ENCODE data around the gene MMD2.

Gene MMD2

GRCh38 chr7:4873071-4873944, 85.7 kb downstream of the MMD2 start:
- no peaks in the 10 kb centered on the region for H3K4me1 Mint-ChIP-seq
- H3K27ac Mint-ChIP-seq: no peak overlapping the region
- no peaks in the 10 kb centered on the region for H3K36me3 Mint-ChIP-seq
- no peak overlapping the region for H3K4me3 Mint-ChIP-seq
- H3K27me3 Mint-ChIP-seq: peaks cover 70% of the 10 kb centered on the region
- no peak for ATAC-seq
- H3K9me3 Mint-ChIP-seq: peaks cover 2% of the 10 kb centered on the region

- Mint-ChIP-seq H3K27me3 (peaks cover 60% of the 10 kb centered on the region), H3K9me3 (peaks cover 3% of the 10 kb centered on the region), H3K4me3 (no peak overlapping the region), H3K27ac (no peak overlapping the region), H3K36me3 (no peaks in the 10 kb centered on the region), H3K4me1 (no peaks in the 10 kb centered on the region)
- no peak for ATAC-seq
These were observed 86.9 kb downstream of the MMD2 start for GRCh38 chr7:4871930-4872675.

GRCh38 chr7:4871056-4871680, 87.8 kb downstream of the MMD2 start:
- Mint-ChIP-seq H3K27me3 (peaks cover 51% of the 10 kb centered on the region), H3K36me3 (no peaks in the 10 kb centered on the region), H3K4me1 (no peaks in the 10 kb centered on the region), H3K9me3 (peaks cover 3% of the 10 kb centered on the region), H3K27ac (no peak overlapping the region), H3K4me3 (no peak overlapping the region)
- no peak for ATAC-seq

GRCh38 chr7:4868493-4868892, 90.5 kb downstream of the MMD2 start:
- Mint-ChIP-seq H3K36me3 (no peaks in the 10 kb centered on the region), H3K9me3 (peaks cover 3% of the 10 kb centered on the region), H3K4me1 (no peaks in the 10 kb centered on the region), H3K4me3 (no peak overlapping the region), H3K27me3 (peaks cover 66% of the 10 kb centered on the region), H3K27ac (no peak overlapping the region)
- ATAC-seq: no peak

GRCh38 chr7:4866528-4867496, 92.2 kb downstream of the MMD2 start:
- no peak overlapping the region for H3K27ac Mint-ChIP-seq
- H3K4me3 Mint-ChIP-seq: no peak overlapping the region
- H3K27me3 Mint-ChIP-seq: peaks cover 66% of the 10 kb centered on the region
- H3K9me3 Mint-ChIP-seq: peaks cover 10% of the 10 kb centered on the region
- ATAC-seq: no peak
- no peaks in the 10 kb centered on the region for H3K36me3 Mint-ChIP-seq
- H3K4me1 Mint-ChIP-seq: no peaks in the 10 kb centered on the region

- Mint-ChIP-seq H3K27me3 (peaks cover 56% of the 10 kb centered on the region), H3K27ac (peak overlapping the region; percentile 79)
These were observed 96.8 kb downstream of the MMD2 start for GRCh38 chr7:4862156-4862555.

GRCh38 chr7:4861673-4862072, 97.3 kb downstream of the MMD2 start, which contains the start of gene PAPOLB:
PAPOLB (minus strand) TSS chr7:4862030; CDS start chr7:4861810, 220 bp downstream.
- Mint-ChIP-seq H3K4me1 (no peaks in the 10 kb centered on the region), H3K36me3 (no peaks in the 10 kb centered on the region), H3K9me3 (peaks cover 7% of the 10 kb centered on the region), H3K4me3 (peak within 1 kb of the TSS; percentile 77), H3K27me3 (peaks cover 60% of the 10 kb centered on the region), H3K27ac (peak within 1 kb of the TSS; percentile 79)
- peak; percentile 68 for ATAC-seq

More at GRCh38 chr7:4862156-4862555, 96.8 kb downstream of the MMD2 start:
- Mint-ChIP-seq H3K36me3 (no peaks in the 10 kb centered on the region), H3K4me1 (no peaks in the 10 kb centered on the region), H3K9me3 (peaks cover 7% of the 10 kb centered on the region), H3K4me3 (peak overlapping the region; percentile 77)
- ATAC-seq: no peak

- no peaks in the 10 kb centered on the region for H3K36me3 Mint-ChIP-seq
- H3K27me3 Mint-ChIP-seq: peaks cover 63% of the 10 kb centered on the region
- peak overlapping the region; percentile 77 for H3K4me3 Mint-ChIP-seq
- H3K4me1 Mint-ChIP-seq: no peaks in the 10 kb centered on the region
- peak; percentile 68 for ATAC-seq
- peak overlapping the region; percentile 79 for H3K27ac Mint-ChIP-seq
- H3K9me3 Mint-ChIP-seq: peaks cover 7% of the 10 kb centered on the region
These were observed 97.8 kb downstream of the MMD2 start for GRCh38 chr7:4861227-4861626.

- Mint-ChIP-seq H3K27ac (no peak overlapping the region), H3K4me1 (no peaks in the 10 kb centered on the region), H3K4me3 (no peak overlapping the region), H3K27me3 (peaks cover 27% of the 10 kb centered on the region), H3K36me3 (no peaks in the 10 kb centered on the region), H3K9me3 (peaks cover 4% of the 10 kb centered on the region)
- no peak for ATAC-seq
These were observed 101.8 kb downstream of the MMD2 start for GRCh38 chr7:4857189-4857588.

- H3K36me3 Mint-ChIP-seq: no peaks in the 10 kb centered on the region
- peaks cover 20% of the 10 kb centered on the region for H3K27me3 Mint-ChIP-seq
- H3K27ac Mint-ChIP-seq: no peak overlapping the region
- no peaks in the 10 kb centered on the region for H3K4me1 Mint-ChIP-seq
- H3K4me3 Mint-ChIP-seq: no peak overlapping the region
- no peaks in the 10 kb centered on the region for H3K9me3 Mint-ChIP-seq
- ATAC-seq: no peak
These were observed 102.5 kb downstream of the MMD2 start for GRCh38 chr7:4856336-4857057.

All from stimulated activated memory B cell treated with anti-CD40 and anti-IgM and Interleukin-4, amounts not matched to agents 10 μg/mL and 1 μg/mL and 100 μg/mL, for 72 hours (primary cell).